HepG2 (cell line): ENCODE measurements around the gene MRFAP1L1. TPM values are rescaled to one million over a fixed set of nuclear protein-coding genes. Genes with fewer than 3 reads are reported as not detected.

Experiments used
- ARID4A ChIP-seq: sonication (generic); formaldehyde crosslinking; IDR thresholded peaks from 2 replicates; pipeline ENCODE4 v1.5.0; 2020; ENCODE audit warnings: mild to moderate bottlenecking, missing genetic modification reagents, borderline replicate concordance
- ATF5 ChIP-seq: sonication (generic); formaldehyde crosslinking; IDR thresholded peaks from 2 replicates; pipeline ENCODE4 v1.4.0; 2020; ENCODE audit warnings: mild to moderate bottlenecking, low read depth, missing genetic modification reagents
- ELF1 ChIP-seq: sonication (generic); formaldehyde crosslinking; IDR thresholded peaks from 2 replicates; pipeline ENCODE4 v1.4.0; 2020; ENCODE audit warnings: missing genetic modification reagents
- FOSL1 ChIP-seq: sonication (generic); formaldehyde crosslinking; IDR thresholded peaks from 2 replicates; pipeline ENCODE4 v1.9.0; 2021; ENCODE audit warnings: missing genetic modification reagents, borderline replicate concordance
- GPN1 ChIP-seq: sonication (generic); formaldehyde crosslinking; IDR thresholded peaks from 2 replicates; pipeline ENCODE4 v1.5.1; 2020; ENCODE audit warnings: missing genetic modification reagents, borderline replicate concordance
- MATR3 ChIP-seq: sonication (generic); formaldehyde crosslinking; IDR thresholded peaks from 2 replicates; pipeline ENCODE4 v1.4.0; 2020; ENCODE audit warnings: missing genetic modification reagents
- PBX2 ChIP-seq: IDR thresholded peaks from 2 replicates; pipeline ENCODE4 v1.6.1; 2016; ENCODE audit warnings: control low read depth
- RERE ChIP-seq: IDR thresholded peaks from 2 replicates; pipeline ENCODE4 v1.6.1; 2016; ENCODE audit warnings: low read depth, missing genetic modification reagents, missing compliant biosample characterization
- SP140L ChIP-seq: sonication (generic); formaldehyde crosslinking; IDR thresholded peaks from 2 replicates; pipeline ENCODE4 v1.4.0; 2020; ENCODE audit warnings: missing genetic modification reagents, borderline replicate concordance
- TFE3 ChIP-seq: IDR thresholded peaks from 2 replicates; pipeline ENCODE4 v1.6.1; 2016
- ZMYM3 ChIP-seq: sonication (generic); formaldehyde crosslinking; IDR thresholded peaks from 2 replicates; pipeline ENCODE4 v1.5.1; 2020; ENCODE audit warnings: mild to moderate bottlenecking, missing genetic modification reagents
- polyA plus RNA-seq, 8 experiments: library from polyadenylated mRNA; depleted of rRNA in 3 of 8; stranded (reverse) in 7 of 8; unstranded in 1 of 8; fragments of >200 nt; fragmentation: Illumina TruSeq in 4 of 8; extraction: Trizol in 4 of 8; gene quantifications; 2 replicates each; pipeline versions ENCODE4 v1.2.1 to v1.2.3, GENCODE V29; 2011 to 2016; ENCODE audit warnings: low read depth in 4 of 8, missing spikeins in 1 of 8, mixed read lengths in 1 of 8; ENCODE audit not compliant: insufficient read depth in 1 of 8
- total RNA-seq, 5 experiments: library from RNA; depleted of rRNA; stranded (reverse); fragments of >200 nt; fragmentation: Illumina TruSeq; extraction: Trizol; gene quantifications; 2 replicates each; pipeline ENCODE4 v1.2.3, GENCODE V29; 2016; ENCODE audit warnings: low read depth in 1 of 5

MRFAP1L1 gene
- total and polyA plus RNA-seq, 2 of the 13 experiments (the other 11 are each of a cell fraction or from before 2014, with no cell fraction given): 44.8 to 76.6 TPM

GRCh38 chr4:6693231-6694176 is 16.2 kb downstream of the MRFAP1L1 start, which contains the start of gene S100P (continued):
- TF ChIP-seq ELF1 (CRISPR knock-in tag) (peak; percentile 92), ZMYM3 (CRISPR knock-in tag) (no peak), TFE3 (CRISPR knock-in tag) (peak; percentile 79), PBX2 (CRISPR knock-in tag) (peak; percentile 78), ARID4A (CRISPR knock-in tag) (peak; percentile 88; the same call in 1 of the 2 replicates), MATR3 (CRISPR knock-in tag) (no peak), ATF5 (CRISPR knock-in tag) (no peak), FOSL1 (CRISPR knock-in tag) (no peak), RERE (CRISPR knock-in tag) (no peak; the same call in 1 of the 2 replicates), SP140L (CRISPR knock-in tag) (no peak), GPN1 (CRISPR knock-in tag) (no peak)
